Activated gamma-delta T cell treated with anti-CD3 and anti-CD28 coated beads, Interleukin-2, amount 50 U/mL, for 16 hours (primary cell): ENCODE measurements around the gene UXT.

Experiments used
- DNase-seq: peaks from one replicate; pipeline ENCODE4 v3.0.0-alpha.2; 2020; ENCODE audit warnings: low read depth

UXT gene

GRCh38 chrX:47649271-47649670, 9.7 kb downstream of the UXT start:
- no peak for DNase-seq

GRCh38 chrX:47648376-47648775, 10.6 kb downstream of the UXT start:
- DNase-seq = no peak

- no peak for DNase-seq
Observed at GRCh38 chrX:47646636-47647035, 12.3 kb downstream of the UXT start.

GRCh38 chrX:47645530-47645929, 13.4 kb downstream of the UXT start:
- no peak for DNase-seq

DNA sequence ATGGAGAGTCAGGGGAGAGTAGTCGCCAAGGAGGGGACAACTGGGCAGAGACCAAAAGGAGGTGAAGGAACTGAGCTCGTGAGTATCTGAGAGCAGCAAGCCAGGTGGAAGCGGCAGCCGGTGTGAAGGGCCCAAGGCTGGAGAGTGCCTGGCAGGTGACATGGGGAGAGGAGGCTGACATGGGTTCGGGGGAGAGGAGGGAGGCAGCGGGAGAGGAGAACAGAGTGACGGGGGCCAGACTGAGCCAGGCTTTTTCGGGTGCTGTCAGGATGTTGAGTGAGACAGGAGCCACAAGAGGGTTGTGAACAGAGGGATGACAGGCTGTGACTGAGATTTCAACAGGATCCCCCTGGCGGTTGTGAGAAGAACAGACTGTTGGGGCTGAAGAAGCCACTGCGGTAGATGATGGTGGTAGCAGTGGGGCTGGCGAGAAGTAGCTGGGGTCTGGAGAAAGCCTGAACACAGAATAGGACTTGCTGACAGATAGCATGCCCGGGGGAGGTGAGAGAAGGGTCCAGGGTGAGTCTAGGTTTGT, 14.4 kb downstream of the UXT start:
- DNase-seq = no peak

GRCh38 chrX:47643926-47644325, 15.1 kb downstream of the UXT start:
- DNase-seq = no peak

DNA sequence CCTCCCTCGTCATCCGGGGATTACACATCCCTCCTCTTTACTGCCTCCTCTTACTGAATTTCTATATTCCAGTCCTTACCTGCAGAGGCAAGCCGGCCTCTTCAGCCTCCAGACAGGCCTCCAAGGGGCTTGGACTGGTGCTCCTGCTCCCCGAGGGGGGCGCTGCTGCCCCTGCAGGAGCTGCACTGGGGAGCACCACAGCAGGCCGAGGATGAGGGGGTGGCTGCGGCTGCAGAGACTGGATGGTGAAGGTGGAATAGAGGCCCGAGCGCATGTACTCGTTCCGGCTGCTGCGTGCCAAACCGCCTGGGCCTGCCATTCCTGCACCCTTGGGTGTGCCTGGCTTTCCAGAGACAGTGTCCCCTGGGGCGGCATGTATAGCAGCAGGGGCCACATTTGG, 20.2 kb downstream of the UXT start:
- no peak for DNase-seq

DNA sequence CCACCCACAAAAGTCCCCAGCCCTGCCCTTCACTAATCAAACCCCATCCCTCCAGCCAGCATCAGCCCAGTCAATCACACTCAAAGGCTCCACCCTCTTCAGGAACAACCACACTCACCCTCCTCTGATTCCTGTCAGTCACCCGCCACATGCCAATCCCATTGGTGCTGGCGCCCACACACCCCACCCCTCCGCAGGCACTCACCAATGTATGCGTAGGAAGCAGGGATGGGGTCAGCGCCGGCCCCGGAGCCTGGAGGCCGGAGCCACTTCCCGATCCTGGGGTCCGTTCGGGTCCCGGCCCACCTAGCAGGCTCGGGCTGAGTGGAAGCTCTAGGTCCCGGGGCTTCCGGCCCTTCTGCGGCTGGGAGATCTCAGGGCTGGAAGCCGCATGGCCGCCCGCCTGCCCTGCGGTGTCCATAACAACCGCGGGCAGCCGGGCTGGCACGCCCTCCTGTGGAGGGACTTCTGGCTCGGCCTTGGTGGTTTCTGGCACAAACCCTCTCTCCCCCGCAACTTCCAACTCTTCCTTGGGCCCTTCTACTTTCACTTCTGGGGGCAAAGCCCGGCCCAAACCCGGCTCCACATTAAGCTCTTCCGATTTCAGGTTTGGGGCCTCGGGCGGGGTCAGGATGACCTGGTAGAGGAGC, 21.3 kb downstream of the UXT start:
- DNase-seq = no peak

DNA sequence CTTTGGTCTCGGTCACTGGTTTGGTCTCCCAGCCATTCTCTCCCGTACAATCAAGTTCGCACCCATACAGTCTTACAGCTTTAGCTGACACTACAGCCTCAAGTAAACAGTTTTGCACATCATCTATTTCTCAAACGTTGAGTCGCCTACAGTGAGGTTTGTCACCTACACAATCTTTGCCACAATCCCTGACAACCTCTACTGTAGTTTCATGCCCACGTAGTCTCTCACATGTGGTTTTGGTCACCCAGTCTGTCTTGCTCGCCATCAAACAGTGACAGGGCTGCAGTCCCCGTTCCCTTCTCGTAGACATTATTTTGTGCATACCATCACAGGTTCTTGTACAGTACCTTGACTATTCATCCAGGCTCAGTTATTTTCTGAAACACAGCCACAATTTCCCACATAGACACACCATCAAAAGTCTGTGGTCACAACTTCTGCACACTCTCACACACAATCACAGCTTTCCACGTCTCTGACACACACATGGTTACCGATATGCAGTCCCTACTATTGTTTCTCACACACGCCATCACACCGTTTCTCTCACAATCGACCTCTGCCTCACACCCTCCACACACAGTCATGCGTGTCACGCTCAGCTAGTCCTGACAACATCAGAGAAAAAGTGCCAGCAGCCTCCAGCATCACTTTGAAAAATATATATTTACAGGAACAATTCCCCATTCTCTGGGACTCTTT, 24.0 kb downstream of the UXT start:
- no peak for DNase-seq

DNA sequence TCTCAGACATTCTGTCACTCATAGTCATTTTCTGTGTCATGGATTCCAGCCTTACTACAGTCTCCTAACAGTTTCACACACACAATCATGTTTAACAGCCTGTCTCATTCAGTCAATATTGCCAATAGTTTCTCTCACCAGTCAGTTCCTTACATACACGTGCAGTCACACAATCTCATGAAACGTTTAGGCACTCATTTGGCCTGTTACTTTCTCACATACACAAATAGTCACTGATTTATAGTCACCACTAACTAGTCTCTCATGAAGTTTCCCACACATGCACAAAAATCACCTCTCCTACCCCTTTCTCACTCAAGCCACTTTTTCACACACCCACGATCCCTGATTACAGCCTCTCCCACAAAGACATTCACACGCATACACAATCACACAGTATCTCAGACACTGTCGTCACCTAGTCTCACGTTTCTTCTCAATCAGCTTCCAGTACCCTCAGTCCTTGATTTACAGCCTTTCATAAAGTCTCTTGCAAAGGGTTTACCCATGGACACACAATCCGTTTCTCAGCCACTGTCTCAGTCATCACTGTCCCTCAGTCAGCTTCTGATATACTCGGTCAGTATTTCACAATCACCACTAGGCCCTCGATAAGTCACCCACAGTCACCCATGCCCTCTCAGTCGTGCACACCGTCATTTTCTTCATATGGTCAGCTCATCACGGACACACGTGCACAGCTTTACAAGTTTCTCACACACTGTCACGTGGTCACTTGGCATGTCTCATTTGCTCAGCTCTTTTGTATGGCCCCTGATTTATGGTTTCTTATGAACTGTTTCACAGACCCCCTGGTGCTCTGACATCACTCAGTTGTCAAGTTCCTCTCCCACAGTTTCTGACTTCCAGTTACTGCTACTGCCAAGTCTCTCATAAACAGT, 25.0 kb downstream of the UXT start:
- DNase-seq = no peak

DNA sequence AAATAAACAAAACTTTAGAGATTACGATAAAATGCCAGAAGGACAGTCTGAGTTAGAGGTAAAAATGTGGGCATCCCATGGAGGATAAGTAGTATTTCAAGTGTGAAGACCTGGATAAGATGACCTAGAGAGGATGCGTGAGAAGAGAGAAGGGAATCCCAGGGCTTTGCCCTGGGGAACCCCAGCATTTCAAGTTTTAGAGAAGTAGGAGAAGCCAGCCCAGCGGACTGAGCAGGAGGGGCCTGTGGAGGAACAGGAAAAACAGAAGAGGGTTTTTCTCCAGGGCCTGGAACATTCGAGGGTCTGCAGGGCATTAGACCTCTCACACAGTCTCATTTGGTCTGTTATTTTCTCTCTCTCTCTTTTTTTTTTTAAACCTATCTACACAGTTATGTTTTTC, 26.3 kb downstream of the UXT start:
- DNase-seq = no peak

GRCh38 chrX:47631676-47632075, 27.3 kb downstream of the UXT start:
- DNase-seq = no peak

DNA sequence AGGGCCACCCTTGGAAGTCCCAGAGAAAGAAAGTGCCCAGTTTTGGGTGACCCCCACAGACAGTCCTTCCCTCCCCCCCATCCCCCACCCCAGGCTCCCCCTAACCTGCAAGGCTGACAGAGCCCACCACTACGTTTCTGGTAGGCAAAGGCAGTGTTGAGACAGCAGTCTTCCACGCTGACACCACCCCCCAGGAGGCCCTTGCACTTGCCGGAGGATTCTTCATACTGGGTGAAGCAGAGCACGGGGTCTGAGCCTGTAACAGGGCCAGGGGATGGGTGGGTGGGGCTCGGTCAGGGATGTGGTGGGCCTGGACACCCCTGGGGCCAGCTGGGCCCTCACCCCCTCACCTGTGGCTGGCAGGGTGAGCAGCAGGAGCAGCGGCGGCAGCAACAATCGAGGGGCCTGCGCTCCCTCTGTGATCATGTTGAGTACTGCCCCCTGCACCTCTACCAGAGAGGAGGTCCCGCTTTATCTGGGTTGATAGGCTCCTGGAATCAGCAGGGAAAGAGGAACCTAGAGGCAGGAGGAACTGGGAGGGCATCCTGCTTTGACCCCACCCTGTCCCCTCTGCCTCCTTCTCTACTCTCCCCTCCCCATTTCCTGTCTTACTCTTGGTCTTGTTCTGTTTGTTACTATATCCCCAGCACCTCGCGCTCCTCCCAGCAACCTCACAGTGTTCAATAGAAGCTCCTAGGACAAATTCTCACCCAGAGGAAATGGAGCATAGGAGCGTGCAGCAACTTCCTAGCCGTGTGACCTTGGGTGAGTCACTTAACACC, 29.4 kb downstream of the UXT start, which contains the start of gene CFP:
Gene CFP (minus strand): TSS at position 512 of the 782 bp plus-strand sequence. CDS start 86 bp downstream, at position 426.
- no peak for DNase-seq

- no peak for DNase-seq
Observed at GRCh38 chrX:47628982-47629381, 30.0 kb downstream of the UXT start.

GRCh38 chrX:47625365-47625764, 33.6 kb downstream of the UXT start:
- DNase-seq = no peak

- DNase-seq = no peak
Observed at GRCh38 chrX:47623540-47624027, 35.4 kb downstream of the UXT start.

DNA sequence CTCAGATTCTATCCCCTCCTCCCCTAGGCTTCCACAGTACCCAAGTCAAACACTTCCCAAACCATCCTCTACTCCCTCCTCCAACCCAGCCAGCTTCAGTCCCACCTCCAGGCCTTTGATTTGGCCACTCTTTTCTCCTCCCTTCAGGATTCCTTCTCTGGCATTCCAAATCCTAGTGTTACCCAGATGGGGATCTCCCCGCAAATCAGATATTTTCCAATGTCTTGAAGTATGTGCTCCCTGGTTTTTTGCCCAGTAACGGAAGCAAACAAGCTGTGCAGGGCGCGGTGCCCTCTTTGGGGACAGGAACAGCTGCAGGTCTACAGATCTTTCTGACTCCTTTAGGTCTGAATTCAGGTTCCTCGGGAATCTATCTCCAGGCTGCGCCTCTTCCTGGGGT, 37.1 kb downstream of the UXT start:
- no peak for DNase-seq

DNA sequence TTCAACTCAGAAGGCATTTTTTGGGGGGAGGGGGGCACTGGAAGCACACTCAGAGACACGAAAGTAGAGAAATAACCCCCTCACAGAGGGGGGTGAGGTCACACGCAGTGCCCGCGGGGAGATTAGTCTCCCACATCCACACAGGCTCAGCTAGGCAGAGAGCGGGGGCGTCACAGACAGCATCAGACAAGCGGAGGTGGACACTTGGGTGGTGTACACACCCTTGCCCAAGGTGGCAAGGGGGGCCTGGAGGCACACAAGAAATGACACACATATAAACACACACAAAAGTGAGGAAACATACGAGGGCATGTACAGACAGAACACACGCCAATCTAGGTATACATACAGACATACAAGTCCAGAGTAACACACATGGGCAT, 38.7 kb downstream of the UXT start:
- no peak for DNase-seq

DNA sequence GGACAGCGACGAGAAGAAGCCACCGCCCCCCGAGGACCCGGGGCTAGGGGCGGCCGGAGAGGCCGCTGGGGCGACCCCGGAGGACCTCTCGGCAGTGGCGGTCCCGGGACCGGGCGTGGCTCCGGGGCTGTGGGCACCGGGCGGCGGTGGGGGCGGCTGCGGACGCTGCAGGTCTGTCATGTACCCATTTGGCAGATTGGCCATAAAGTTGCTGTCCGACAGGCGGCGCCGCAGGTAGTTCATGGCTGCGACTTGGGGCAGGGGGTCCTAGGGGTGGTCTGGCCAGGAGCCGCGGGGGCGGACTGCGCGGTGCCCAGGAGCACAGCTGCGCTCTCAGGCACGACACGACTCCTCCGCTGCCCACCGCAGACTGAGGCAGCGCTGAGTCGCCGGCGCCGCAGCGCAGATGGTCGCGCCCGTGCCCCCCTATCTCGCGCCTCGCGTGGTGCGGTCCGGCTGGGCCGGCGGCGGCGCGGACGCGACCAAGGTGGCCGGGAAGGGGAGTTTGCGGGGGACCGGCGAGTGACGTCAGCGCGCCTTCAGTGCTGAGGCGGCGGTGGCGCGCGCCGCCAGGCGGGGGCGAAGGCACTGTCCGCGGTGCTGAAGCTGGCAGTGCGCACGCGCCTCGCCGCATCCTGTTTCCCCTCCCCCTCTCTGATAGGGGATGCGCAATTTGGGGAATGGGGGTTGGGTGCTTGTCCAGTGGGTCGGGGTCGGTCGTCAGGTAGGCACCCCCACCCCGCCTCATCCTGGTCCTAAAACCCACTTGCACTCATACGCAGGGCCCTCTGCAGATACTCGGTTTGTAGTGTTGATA, 39.3 kb downstream of the UXT start, which contains the start of gene SYN1:
Gene SYN1 (minus strand): TSS at position 372 of the 817 bp plus-strand sequence. CDS start 129 bp downstream, at position 243.
- peak; percentile 61 for DNase-seq

GRCh38 chrX:47618923-47619485, 40.0 kb downstream of the UXT start:
- no peak for DNase-seq
